ENCODE measurements around the gene C1QTNF6. TPM values are rescaled to one million over a fixed set of nuclear protein-coding genes. Genes with fewer than 3 reads are reported as not detected.

C1QTNF6 gene
- total RNA-seq, 2 donors from 2014 or later, result 9.3 to 16.7 TPM

- Histone ChIP-seq H3K36me3 (no peaks in the 10 kb centered on the region), H3K9ac (ENCODE audit: low read depth in 2 of 2, low read length in 2 of 2) (no peak overlapping the region), H3K4me3 (no peak overlapping the region), H3K9me3 (no peaks in the 10 kb centered on the region), H3K4me1 (no peaks in the 10 kb centered on the region), H3K27ac (no peak overlapping the region), H3K27me3 (no peaks in the 10 kb centered on the region)
- TF ChIP-seq CTCF (IDR thresholded peaks at IDR 0.05), result no peak
- intact Hi-C loops (cut with DNase I), result no loop called here
- DNase-seq, result no peak
Observed at GRCh38 chr22:37232140-37232998, 44.3 kb upstream of the C1QTNF6 start.

GRCh38 chr22:37231406-37232139, 43.5 kb upstream of the C1QTNF6 start:
- Histone ChIP-seq H3K4me3 (no peak overlapping the region), H3K27ac (no peak overlapping the region), H3K9ac (ENCODE audit: low read depth in 2 of 2, low read length in 2 of 2) (no peak overlapping the region), H3K4me1 (no peaks in the 10 kb centered on the region), H3K9me3 (no peaks in the 10 kb centered on the region), H3K27me3 (no peaks in the 10 kb centered on the region), H3K36me3 (no peaks in the 10 kb centered on the region)
- no peak for TF ChIP-seq CTCF (IDR thresholded peaks at IDR 0.05)
- no peak for DNase-seq
- intact Hi-C loops (cut with DNase I), result no loop called here

- no peak for DNase-seq
Observed at GRCh38 chr22:37230673-37231405, 42.8 kb upstream of the C1QTNF6 start.

GRCh38 chr22:37229805-37230672, 42.0 kb upstream of the C1QTNF6 start:
- Histone ChIP-seq H3K27ac (peak overlapping the region; percentile 69), H3K9ac (ENCODE audit: low read depth in 2 of 2, low read length in 2 of 2) (peak overlapping the region in 1 of 2 donors; percentile 49), H3K4me3 (no peak overlapping the region), H3K27me3 (no peaks in the 10 kb centered on the region), H3K36me3 (no peaks in the 10 kb centered on the region), H3K4me1 (no peaks in the 10 kb centered on the region), H3K9me3 (no peaks in the 10 kb centered on the region)
- peak; percentile 58 for DNase-seq
- TF ChIP-seq CTCF (IDR thresholded peaks at IDR 0.05), result no peak
- intact Hi-C loops (cut with DNase I), result no loop called here

More at GRCh38 chr22:37230673-37231405, 42.8 kb upstream of the C1QTNF6 start:
- no peaks in the 10 kb centered on the region for H3K4me1 ChIP-seq
- no peak overlapping the region for H3K4me3 ChIP-seq
- no peak for TF ChIP-seq CTCF (IDR thresholded peaks at IDR 0.05)
- H3K27me3 ChIP-seq, result no peaks in the 10 kb centered on the region
- no peaks in the 10 kb centered on the region for H3K9me3 ChIP-seq
- H3K27ac ChIP-seq, result peak overlapping the region; percentile 40
- no peak overlapping the region for H3K9ac ChIP-seq (ENCODE audit: low read depth in 2 of 2, low read length in 2 of 2)
- H3K36me3 ChIP-seq, result no peaks in the 10 kb centered on the region
- intact Hi-C loops (cut with DNase I), result no loop called here
